GM23338 (cell line): Measurements from ENCODE around the gene TMEM242. TPM values are rescaled to one million over a fixed set of nuclear protein-coding genes. Genes with fewer than 3 reads are reported as not detected.

Experiments
- ATAC-seq: fragments of 200-7000 bp; cut with Tn5 transposase; 3 replicates; pipeline ENCODE4 v1.9.1; 2020
- DNase-seq: peaks from one replicate; pipeline ENCODE4 v3.0.0-alpha.2; 2015; ENCODE audit warnings: low spot score
- H2AFZ ChIP-seq: fragments of 200-600 bp; sonication (generic); 2 replicates; pipeline ENCODE4 v1.8.0; 2016; ENCODE audit warnings: antibody characterized with exemption, mild to moderate bottlenecking, moderate library complexity
- H3F3A ChIP-seq: fragments of 200-600 bp; sonication (generic); replicated peaks from 2 replicates; pipeline ENCODE4 v1.8.0; 2017; ENCODE audit warnings: antibody characterized with exemption, mixed run types, low read depth
- H3K27ac ChIP-seq: fragments of 200-600 bp; sonication (generic); 2 replicates; pipeline ENCODE4 v1.6.1; 2016; ENCODE audit warnings: low read depth
- H3K27me3 ChIP-seq: fragments of 200-600 bp; sonication (generic); 2 replicates; pipeline ENCODE4 v1.8.0; 2016; ENCODE audit warnings: mild to moderate bottlenecking, mixed run types, moderate library complexity; ENCODE audit not compliant: insufficient read depth
- H3K36me3 ChIP-seq: fragments of 200-600 bp; sonication (generic); 2 replicates; pipeline ENCODE4 v1.8.0; 2016; ENCODE audit warnings: mild to moderate bottlenecking; ENCODE audit not compliant: insufficient read depth
- H3K4me1 ChIP-seq: fragments of 200-600 bp; sonication (generic); 2 replicates; pipeline ENCODE4 v1.8.0; 2016; ENCODE audit warnings: mild to moderate bottlenecking, moderate library complexity; ENCODE audit not compliant: insufficient read depth
- H3K4me2 ChIP-seq: fragments of 200-600 bp; sonication (generic); 2 replicates; pipeline ENCODE4 v1.7.1; 2017; ENCODE audit warnings: mixed run types
- H3K4me3 ChIP-seq: fragments of 200-600 bp; sonication (generic); 2 replicates; pipeline ENCODE4 v1.6.1; 2016; ENCODE audit warnings: mixed run types
- H3K79me2 ChIP-seq: fragments of 200-600 bp; sonication (generic); replicated peaks from 2 replicates; pipeline ENCODE4 v1.8.0; 2017; ENCODE audit warnings: mild to moderate bottlenecking; ENCODE audit not compliant: insufficient read depth
- H3K9me2 ChIP-seq: fragments of 200-600 bp; sonication (generic); 2 replicates; pipeline ENCODE4 v1.8.0; 2017; ENCODE audit not compliant: insufficient read depth
- H4K20me1 ChIP-seq: fragments of 200-600 bp; sonication (generic); replicated peaks from 2 replicates; pipeline ENCODE4 v1.8.0; 2017; ENCODE audit warnings: mild to moderate bottlenecking; ENCODE audit not compliant: insufficient read depth
- H3K27ac Mint-ChIP-seq: 2 replicates; pipeline ENCODE4 v1.8.0; 2020; ENCODE audit warnings: inconsistent platforms, mild to moderate bottlenecking, moderate library complexity, mixed read lengths
- H3K27me3 Mint-ChIP-seq: 3 replicates; pipeline ENCODE4 v1.8.0; 2022; ENCODE audit warnings: low read depth, mild to moderate bottlenecking, moderate library complexity, mixed read lengths, inconsistent platforms; ENCODE audit not compliant: insufficient read depth, poor library complexity
- H3K36me3 Mint-ChIP-seq: 3 replicates; pipeline ENCODE4 v1.8.0; 2021; ENCODE audit warnings: low read depth, mild to moderate bottlenecking, inconsistent platforms, moderate library complexity, mixed read lengths
- H3K4me1 Mint-ChIP-seq: 3 replicates; pipeline ENCODE4 v1.8.0; 2020; ENCODE audit warnings: mild to moderate bottlenecking, inconsistent platforms, mixed read lengths
- H3K4me3 Mint-ChIP-seq: 3 replicates; pipeline ENCODE4 v1.8.0; 2021; ENCODE audit warnings: moderate library complexity, mild to moderate bottlenecking, inconsistent platforms, mixed read lengths
- H3K9me3 Mint-ChIP-seq: 3 replicates; pipeline ENCODE4 v1.8.0; 2020; ENCODE audit warnings: moderate library complexity, mild to moderate bottlenecking, inconsistent platforms, mixed read lengths
- CREB1 ChIP-seq: fragments of 250-450 bp; sonication (Bioruptor Pico); IDR thresholded peaks from 2 replicates; pipeline ENCODE4 v1.5.0; 2020; ENCODE audit warnings: low read depth, mild to moderate bottlenecking, moderate library complexity
- EZH2 ChIP-seq: fragments of 200-600 bp; sonication (generic); IDR thresholded peaks from one replicate; pipeline ENCODE4 v1.8.0; 2017; ENCODE audit warnings: antibody characterized with exemption, mild to moderate bottlenecking, low read depth; ENCODE audit not compliant: unreplicated experiment
- EZH2phosphoT487 ChIP-seq: fragments of 200-600 bp; sonication (generic); IDR thresholded peaks from one replicate; pipeline ENCODE4 v1.8.1; 2018; ENCODE audit warnings: antibody characterized with exemption; ENCODE audit not compliant: unreplicated experiment
- JUNB ChIP-seq: IDR thresholded peaks from one replicate; pipeline ENCODE4 v1.6.1; 2016; ENCODE audit warnings: antibody characterized with exemption; ENCODE audit not compliant: unreplicated experiment
- NANOG ChIP-seq: IDR thresholded peaks from 2 replicates; pipeline ENCODE4 v1.6.1; 2016; ENCODE audit warnings: antibody characterized with exemption, borderline replicate concordance
- POLR2AphosphoS5 ChIP-seq: IDR thresholded peaks from 2 replicates; pipeline ENCODE4 v1.6.1; 2016; ENCODE audit warnings: antibody characterized with exemption, low read depth
- STAT1 ChIP-seq: IDR thresholded peaks from one replicate; pipeline ENCODE4 v1.6.1; 2016; ENCODE audit warnings: antibody characterized with exemption; ENCODE audit not compliant: unreplicated experiment
- ZNF114 ChIP-seq: fragments of 250-450 bp; sonication (Bioruptor Pico); IDR thresholded peaks from 2 replicates; pipeline ENCODE4 v1.5.0; 2020; ENCODE audit warnings: mild to moderate bottlenecking, moderate library complexity
- polyA plus RNA-seq: library from polyadenylated mRNA; unstranded; fragments of >200 nt; fragmentation: Nextera tagmentation; extraction: Ambion mirVana; gene quantifications from 2 replicates; pipeline ENCODE4 v1.2.1, GENCODE V29; 2016
- total RNA-seq: library from RNA; depleted of rRNA; stranded (reverse); fragments of >200 nt; shearing (Covaris generic); gene quantifications from 2 replicates; pipeline ENCODE4 v1.2.3, GENCODE V29; 2014
- TF ChIP-seq, protein P1 (sequence below): IDR thresholded peaks from one replicate; pipeline ENCODE4 v1.6.1; 2018; ENCODE audit warnings: antibody characterized with exemption; ENCODE audit not compliant: unreplicated experiment
- TF ChIP-seq, protein P2 (sequence below), 2 experiments: fragments of 200-600 bp in 1 of 2; sonication (generic) in 1 of 2; conservative IDR thresholded peaks; 2 replicates each; pipeline versions ENCODE4 v1.5.1 to v1.6.1; 2016 to 2017; ENCODE audit warnings: antibody characterized with exemption in 2 of 2, low read depth in 2 of 2, mild to moderate bottlenecking in 2 of 2, moderate library complexity in 1 of 2
- TF ChIP-seq, protein P3 (sequence below): fragments of 250-450 bp; sonication (Bioruptor Pico); IDR thresholded peaks from 2 replicates; pipeline ENCODE4 v1.5.0; 2020; ENCODE audit warnings: mild to moderate bottlenecking, moderate library complexity
- TF ChIP-seq, protein P4 (sequence below): IDR thresholded peaks from 2 replicates; pipeline ENCODE4 v1.6.1; 2016; ENCODE audit warnings: antibody characterized with exemption

The TMEM242 gene
- total and polyA plus RNA-seq, 2 experiments from 2014 or later, result 3.7 to 9.7 TPM

DNA sequence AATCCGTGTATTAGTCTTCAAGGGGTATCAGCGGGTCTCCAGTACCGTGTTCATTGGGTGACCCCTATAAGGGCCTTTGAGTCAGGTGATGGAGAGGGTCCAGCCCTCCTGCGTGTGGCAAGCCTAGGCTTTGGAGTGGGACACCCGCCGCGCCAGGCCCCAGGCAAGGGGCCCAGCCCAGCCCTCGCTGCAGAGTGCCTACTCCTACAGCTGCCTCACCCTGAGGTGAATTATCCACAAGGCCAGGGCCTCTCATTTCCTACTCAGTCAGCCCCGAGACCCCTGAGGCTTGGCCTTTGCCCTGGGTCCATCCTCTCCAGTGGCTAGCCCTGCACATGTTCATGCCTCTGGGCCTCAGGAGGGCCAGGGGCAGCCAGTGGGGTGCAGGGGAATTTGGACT, 45.1 kb downstream of the TMEM242 start (continued):
- TF ChIP-seq EZH2phosphoT487 (no peak), STAT1 (no peak), JUNB (no peak), EZH2 (no peak), CREB1 (CRISPR knock-in tag) (no peak), NANOG (no peak)
- TF ChIP-seq, protein P1, sequence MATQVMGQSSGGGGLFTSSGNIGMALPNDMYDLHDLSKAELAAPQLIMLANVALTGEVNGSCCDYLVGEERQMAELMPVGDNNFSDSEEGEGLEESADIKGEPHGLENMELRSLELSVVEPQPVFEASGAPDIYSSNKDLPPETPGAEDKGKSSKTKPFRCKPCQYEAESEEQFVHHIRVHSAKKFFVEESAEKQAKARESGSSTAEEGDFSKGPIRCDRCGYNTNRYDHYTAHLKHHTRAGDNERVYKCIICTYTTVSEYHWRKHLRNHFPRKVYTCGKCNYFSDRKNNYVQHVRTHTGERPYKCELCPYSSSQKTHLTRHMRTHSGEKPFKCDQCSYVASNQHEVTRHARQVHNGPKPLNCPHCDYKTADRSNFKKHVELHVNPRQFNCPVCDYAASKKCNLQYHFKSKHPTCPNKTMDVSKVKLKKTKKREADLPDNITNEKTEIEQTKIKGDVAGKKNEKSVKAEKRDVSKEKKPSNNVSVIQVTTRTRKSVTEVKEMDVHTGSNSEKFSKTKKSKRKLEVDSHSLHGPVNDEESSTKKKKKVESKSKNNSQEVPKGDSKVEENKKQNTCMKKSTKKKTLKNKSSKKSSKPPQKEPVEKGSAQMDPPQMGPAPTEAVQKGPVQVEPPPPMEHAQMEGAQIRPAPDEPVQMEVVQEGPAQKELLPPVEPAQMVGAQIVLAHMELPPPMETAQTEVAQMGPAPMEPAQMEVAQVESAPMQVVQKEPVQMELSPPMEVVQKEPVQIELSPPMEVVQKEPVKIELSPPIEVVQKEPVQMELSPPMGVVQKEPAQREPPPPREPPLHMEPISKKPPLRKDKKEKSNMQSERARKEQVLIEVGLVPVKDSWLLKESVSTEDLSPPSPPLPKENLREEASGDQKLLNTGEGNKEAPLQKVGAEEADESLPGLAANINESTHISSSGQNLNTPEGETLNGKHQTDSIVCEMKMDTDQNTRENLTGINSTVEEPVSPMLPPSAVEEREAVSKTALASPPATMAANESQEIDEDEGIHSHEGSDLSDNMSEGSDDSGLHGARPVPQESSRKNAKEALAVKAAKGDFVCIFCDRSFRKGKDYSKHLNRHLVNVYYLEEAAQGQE, result no peak
- TF ChIP-seq, protein P2, sequence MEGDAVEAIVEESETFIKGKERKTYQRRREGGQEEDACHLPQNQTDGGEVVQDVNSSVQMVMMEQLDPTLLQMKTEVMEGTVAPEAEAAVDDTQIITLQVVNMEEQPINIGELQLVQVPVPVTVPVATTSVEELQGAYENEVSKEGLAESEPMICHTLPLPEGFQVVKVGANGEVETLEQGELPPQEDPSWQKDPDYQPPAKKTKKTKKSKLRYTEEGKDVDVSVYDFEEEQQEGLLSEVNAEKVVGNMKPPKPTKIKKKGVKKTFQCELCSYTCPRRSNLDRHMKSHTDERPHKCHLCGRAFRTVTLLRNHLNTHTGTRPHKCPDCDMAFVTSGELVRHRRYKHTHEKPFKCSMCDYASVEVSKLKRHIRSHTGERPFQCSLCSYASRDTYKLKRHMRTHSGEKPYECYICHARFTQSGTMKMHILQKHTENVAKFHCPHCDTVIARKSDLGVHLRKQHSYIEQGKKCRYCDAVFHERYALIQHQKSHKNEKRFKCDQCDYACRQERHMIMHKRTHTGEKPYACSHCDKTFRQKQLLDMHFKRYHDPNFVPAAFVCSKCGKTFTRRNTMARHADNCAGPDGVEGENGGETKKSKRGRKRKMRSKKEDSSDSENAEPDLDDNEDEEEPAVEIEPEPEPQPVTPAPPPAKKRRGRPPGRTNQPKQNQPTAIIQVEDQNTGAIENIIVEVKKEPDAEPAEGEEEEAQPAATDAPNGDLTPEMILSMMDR (conservative IDR thresholded peaks at IDR 0.05; ENCODE audit: low read depth in 2 of 2), result no peak

DNA sequence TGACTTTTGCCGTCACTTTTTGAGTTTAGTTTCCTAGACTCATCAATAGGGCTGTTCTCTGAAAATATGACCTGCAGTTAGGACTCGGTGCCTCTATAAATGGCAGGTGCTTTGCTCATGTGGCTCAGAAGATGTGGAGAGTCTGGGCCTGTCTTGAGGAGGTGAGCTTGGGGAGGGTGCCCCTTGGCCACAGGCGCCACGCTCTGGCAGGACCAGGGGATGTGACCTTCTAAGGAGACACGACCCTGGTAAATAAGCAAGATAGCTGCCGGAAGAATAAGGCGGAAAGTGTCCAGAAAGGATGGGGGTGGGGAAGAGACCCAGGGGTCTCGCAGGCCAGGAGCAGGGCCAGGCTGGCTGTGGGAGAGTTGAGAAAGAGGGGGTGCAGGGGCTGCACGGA, 46.6 kb downstream of the TMEM242 start:
- no peaks in the 10 kb centered on the region for H3K9me3 Mint-ChIP-seq
- Histone ChIP-seq H4K20me1 (no peaks in the 10 kb centered on the region), H3K79me2 (no peaks in the 10 kb centered on the region), H2AFZ (no peak overlapping the region), H3K27me3 (peaks cover 21% of the 10 kb centered on the region), H3K9me2 (no peaks in the 10 kb centered on the region), H3K4me1 (peaks cover 11% of the 10 kb centered on the region; the same call in 1 of the 2 replicates), H3K27ac (no peak overlapping the region), H3K4me3 (no peak overlapping the region), H3K4me2 (no peak overlapping the region), H3F3A (0 out of 2 replicates have a peak, but pooled peaks cover 3% of the 10 kb centered on the region), H3K36me3 (no peaks in the 10 kb centered on the region)
- H3K27me3 Mint-ChIP-seq, result peaks cover 13% of the 10 kb centered on the region
- H3K27ac Mint-ChIP-seq, result no peak overlapping the region
- H3K4me1 Mint-ChIP-seq, result peaks cover 22% of the 10 kb centered on the region
- DNase-seq (no peak), ATAC-seq (no peak)
- no peak overlapping the region for H3K4me3 Mint-ChIP-seq
- H3K36me3 Mint-ChIP-seq, result no peaks in the 10 kb centered on the region
- TF ChIP-seq, protein P3, sequence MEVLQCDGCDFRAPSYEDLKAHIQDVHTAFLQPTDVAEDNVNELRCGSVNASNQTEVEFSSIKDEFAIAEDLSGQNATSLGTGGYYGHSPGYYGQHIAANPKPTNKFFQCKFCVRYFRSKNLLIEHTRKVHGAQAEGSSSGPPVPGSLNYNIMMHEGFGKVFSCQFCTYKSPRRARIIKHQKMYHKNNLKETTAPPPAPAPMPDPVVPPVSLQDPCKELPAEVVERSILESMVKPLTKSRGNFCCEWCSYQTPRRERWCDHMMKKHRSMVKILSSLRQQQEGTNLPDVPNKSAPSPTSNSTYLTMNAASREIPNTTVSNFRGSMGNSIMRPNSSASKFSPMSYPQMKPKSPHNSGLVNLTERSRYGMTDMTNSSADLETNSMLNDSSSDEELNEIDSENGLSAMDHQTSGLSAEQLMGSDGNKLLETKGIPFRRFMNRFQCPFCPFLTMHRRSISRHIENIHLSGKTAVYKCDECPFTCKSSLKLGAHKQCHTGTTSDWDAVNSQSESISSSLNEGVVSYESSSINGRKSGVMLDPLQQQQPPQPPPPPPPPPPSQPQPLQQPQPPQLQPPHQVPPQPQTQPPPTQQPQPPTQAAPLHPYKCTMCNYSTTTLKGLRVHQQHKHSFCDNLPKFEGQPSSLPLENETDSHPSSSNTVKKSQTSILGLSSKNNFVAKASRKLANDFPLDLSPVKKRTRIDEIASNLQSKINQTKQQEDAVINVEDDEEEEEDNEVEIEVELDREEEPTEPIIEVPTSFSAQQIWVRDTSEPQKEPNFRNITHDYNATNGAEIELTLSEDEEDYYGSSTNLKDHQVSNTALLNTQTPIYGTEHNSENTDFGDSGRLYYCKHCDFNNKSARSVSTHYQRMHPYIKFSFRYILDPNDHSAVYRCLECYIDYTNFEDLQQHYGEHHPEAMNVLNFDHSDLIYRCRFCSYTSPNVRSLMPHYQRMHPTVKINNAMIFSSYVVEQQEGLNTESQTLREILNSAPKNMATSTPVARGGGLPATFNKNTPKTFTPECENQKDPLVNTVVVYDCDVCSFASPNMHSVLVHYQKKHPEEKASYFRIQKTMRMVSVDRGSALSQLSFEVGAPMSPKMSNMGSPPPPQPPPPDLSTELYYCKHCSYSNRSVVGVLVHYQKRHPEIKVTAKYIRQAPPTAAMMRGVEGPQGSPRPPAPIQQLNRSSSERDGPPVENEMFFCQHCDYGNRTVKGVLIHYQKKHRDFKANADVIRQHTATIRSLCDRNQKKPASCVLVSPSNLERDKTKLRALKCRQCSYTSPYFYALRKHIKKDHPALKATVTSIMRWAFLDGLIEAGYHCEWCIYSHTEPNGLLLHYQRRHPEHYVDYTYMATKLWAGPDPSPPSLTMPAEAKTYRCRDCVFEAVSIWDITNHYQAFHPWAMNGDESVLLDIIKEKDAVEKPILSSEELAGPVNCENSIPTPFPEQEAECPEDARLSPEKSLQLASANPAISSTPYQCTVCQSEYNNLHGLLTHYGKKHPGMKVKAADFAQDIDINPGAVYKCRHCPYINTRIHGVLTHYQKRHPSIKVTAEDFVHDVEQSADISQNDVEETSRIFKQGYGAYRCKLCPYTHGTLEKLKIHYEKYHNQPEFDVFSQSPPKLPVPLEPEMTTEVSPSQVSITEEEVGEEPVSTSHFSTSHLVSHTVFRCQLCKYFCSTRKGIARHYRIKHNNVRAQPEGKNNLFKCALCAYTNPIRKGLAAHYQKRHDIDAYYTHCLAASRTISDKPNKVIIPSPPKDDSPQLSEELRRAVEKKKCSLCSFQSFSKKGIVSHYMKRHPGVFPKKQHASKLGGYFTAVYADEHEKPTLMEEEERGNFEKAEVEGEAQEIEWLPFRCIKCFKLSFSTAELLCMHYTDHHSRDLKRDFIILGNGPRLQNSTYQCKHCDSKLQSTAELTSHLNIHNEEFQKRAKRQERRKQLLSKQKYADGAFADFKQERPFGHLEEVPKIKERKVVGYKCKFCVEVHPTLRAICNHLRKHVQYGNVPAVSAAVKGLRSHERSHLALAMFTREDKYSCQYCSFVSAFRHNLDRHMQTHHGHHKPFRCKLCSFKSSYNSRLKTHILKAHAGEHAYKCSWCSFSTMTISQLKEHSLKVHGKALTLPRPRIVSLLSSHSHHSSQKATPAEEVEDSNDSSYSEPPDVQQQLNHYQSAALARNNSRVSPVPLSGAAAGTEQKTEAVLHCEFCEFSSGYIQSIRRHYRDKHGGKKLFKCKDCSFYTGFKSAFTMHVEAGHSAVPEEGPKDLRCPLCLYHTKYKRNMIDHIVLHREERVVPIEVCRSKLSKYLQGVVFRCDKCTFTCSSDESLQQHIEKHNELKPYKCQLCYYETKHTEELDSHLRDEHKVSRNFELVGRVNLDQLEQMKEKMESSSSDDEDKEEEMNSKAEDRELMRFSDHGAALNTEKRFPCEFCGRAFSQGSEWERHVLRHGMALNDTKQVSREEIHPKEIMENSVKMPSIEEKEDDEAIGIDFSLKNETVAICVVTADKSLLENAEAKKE (CRISPR knock-in tag), result no peak
- TF ChIP-seq ZNF114 (CRISPR knock-in tag), result no peak
- TF ChIP-seq POLR2AphosphoS5, result no peak
- no peak for TF ChIP-seq EZH2phosphoT487
- TF ChIP-seq, protein P4, sequence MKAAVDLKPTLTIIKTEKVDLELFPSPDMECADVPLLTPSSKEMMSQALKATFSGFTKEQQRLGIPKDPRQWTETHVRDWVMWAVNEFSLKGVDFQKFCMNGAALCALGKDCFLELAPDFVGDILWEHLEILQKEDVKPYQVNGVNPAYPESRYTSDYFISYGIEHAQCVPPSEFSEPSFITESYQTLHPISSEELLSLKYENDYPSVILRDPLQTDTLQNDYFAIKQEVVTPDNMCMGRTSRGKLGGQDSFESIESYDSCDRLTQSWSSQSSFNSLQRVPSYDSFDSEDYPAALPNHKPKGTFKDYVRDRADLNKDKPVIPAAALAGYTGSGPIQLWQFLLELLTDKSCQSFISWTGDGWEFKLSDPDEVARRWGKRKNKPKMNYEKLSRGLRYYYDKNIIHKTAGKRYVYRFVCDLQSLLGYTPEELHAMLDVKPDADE, result no peak
